NT2/D1 (cell line): ENCODE results near the gene FOXA1.
"Not testable (repeated sequence)": the region's sequence is repeated elsewhere in the genome, so short reads cannot be mapped to it uniquely, and the experiment has no call there.

Experiments
- DNase-seq: peaks from one replicate; pipeline ENCODE4 v3.0.0-alpha.2; 2011; ENCODE audit warnings: low read depth, low spot score
- H3K27me3 ChIP-seq: 2 replicates; pipeline ENCODE4 v1.6.0; 2011; ENCODE audit warnings: mild to moderate bottlenecking; ENCODE audit not compliant: insufficient read length, insufficient read depth
- H3K36me3 ChIP-seq: 2 replicates; pipeline ENCODE4 v1.6.1; 2011; ENCODE audit warnings: mild to moderate bottlenecking, low read length, mixed read lengths; ENCODE audit not compliant: insufficient read depth, insufficient read length
- H3K4me1 ChIP-seq: 2 replicates; pipeline ENCODE4 v1.5.1; 2011; ENCODE audit not compliant: insufficient read depth, insufficient read length
- H3K4me3 ChIP-seq: 2 replicates; pipeline ENCODE4 v1.5.1; 2011; ENCODE audit warnings: low read depth; ENCODE audit not compliant: insufficient read length
- H3K9ac ChIP-seq: 2 replicates; pipeline ENCODE4 v1.6.0; 2011; ENCODE audit warnings: low read depth; ENCODE audit not compliant: insufficient read length
- H3K9me3 ChIP-seq: 2 replicates; pipeline ENCODE4 v1.5.1; 2011; ENCODE audit warnings: mild to moderate bottlenecking, low read length; ENCODE audit not compliant: insufficient read depth
- SUZ12 ChIP-seq: IDR thresholded peaks from 2 replicates; pipeline ENCODE4 v1.6.1; 2011; ENCODE audit not compliant: insufficient read length, insufficient read depth; ENCODE audit errors: extremely low read depth
- YY1 ChIP-seq: IDR thresholded peaks from 2 replicates; pipeline ENCODE4 v1.6.1; 2011; ENCODE audit not compliant: insufficient read length, insufficient read depth
- ZNF274 ChIP-seq: IDR thresholded peaks from 2 replicates; pipeline ENCODE4 v1.6.1; 2011; ENCODE audit warnings: mild to moderate bottlenecking, low read depth, low read length

Gene FOXA1

DNA sequence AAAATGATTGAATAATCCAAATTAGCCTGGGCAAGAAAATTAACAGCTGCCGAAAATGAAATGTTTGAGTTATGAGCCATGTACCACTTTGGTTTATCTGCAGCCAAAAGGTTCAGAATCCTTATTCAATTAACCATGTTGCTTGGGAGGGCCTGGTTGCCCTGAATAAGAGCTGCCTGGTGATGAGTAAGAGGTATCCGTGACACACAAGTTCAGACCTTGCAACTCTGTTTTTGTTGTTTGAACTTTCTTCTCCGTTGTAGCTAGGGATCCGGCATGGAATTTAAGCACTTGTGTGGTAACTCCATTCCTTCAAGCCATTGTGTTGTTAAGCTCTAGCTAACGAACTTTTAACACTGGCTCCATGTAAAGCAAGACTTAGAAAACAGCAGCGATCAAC lies 35.7 kb downstream of the FOXA1 start:
- Histone ChIP-seq H3K4me1 (no peaks in the 10 kb centered on the region), H3K9me3 (0 out of 2 replicates have a peak, but pooled peaks cover 6% of the 10 kb centered on the region), H3K4me3 (no peak overlapping the region), H3K27me3 (no peaks in the 10 kb centered on the region), H3K9ac (no peak overlapping the region), H3K36me3 (no peaks in the 10 kb centered on the region)
- no peak for DNase-seq
- TF ChIP-seq YY1 (no peak), SUZ12 (no peak), ZNF274 (no peak)

- H3K27me3 ChIP-seq: no peaks in the 10 kb centered on the region
- H3K9ac ChIP-seq: no peak overlapping the region
- TF ChIP-seq YY1 (no peak), SUZ12 (no peak), ZNF274 (no peak)
Observed at GRCh38 chr14:37558740-37559139, 36.3 kb downstream of the FOXA1 start.

GRCh38 chr14:37555596-37555995 lies 39.5 kb downstream of the FOXA1 start:
- not testable (repeated sequence) for H3K4me3 ChIP-seq, H3K27me3 ChIP-seq, DNase-seq, H3K9me3 ChIP-seq, H3K9ac ChIP-seq, H3K4me1 ChIP-seq, H3K36me3 ChIP-seq

More at GRCh38 chr14:37558740-37559139, 36.3 kb downstream of the FOXA1 start:
- H3K4me1 ChIP-seq: no peaks in the 10 kb centered on the region
- no peak for DNase-seq
- no peaks in the 10 kb centered on the region for H3K36me3 ChIP-seq
- no peak overlapping the region for H3K4me3 ChIP-seq
- H3K9me3 ChIP-seq: 0 out of 2 replicates have a peak, but pooled peaks cover 6% of the 10 kb centered on the region

GRCh38 chr14:37553935-37554550 lies 41.0 kb downstream of the FOXA1 start:
- no peaks in the 10 kb centered on the region for H3K27me3 ChIP-seq
- H3K9me3 ChIP-seq: 0 out of 2 replicates have a peak, but pooled peaks cover 6% of the 10 kb centered on the region
- no peak for TF ChIP-seq SUZ12
- no peak for TF ChIP-seq ZNF274
- no peak for TF ChIP-seq YY1
- DNase-seq: no peak
- no peak overlapping the region for H3K4me3 ChIP-seq
- no peaks in the 10 kb centered on the region for H3K36me3 ChIP-seq
- H3K4me1 ChIP-seq: no peaks in the 10 kb centered on the region
- no peak overlapping the region for H3K9ac ChIP-seq

GRCh38 chr14:37551119-37551518 lies 43.9 kb downstream of the FOXA1 start:
- Histone ChIP-seq H3K4me3 (no peak overlapping the region), H3K9ac (no peak overlapping the region), H3K4me1 (no peaks in the 10 kb centered on the region), H3K27me3 (no peaks in the 10 kb centered on the region), H3K9me3 (no peaks in the 10 kb centered on the region), H3K36me3 (no peaks in the 10 kb centered on the region)
- TF ChIP-seq YY1 (no peak), SUZ12 (no peak), ZNF274 (no peak)
- DNase-seq: no peak

DNA sequence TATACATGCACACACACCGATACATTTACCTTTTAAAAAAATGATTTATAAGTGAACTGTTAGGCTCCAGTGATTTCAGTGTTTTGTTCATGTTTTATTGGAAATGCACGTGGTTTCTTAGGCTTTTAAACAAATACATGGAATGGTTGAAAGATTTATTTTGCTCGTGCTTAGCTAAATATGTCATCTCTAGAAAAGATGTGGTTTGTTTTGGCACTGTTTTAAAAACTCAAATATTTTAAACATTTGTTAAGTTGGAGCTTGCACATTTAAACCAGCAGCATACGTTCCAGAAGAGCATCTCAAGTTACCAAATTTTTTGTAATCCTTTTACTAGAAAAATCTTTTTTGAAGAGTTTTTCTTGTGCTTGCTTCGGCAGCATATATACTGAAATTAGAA lies 44.5 kb downstream of the FOXA1 start:
- TF ChIP-seq ZNF274 (no peak), SUZ12 (no peak)
- Histone ChIP-seq H3K9me3 (no peaks in the 10 kb centered on the region), H3K4me3 (no peak overlapping the region), H3K36me3 (no peaks in the 10 kb centered on the region), H3K9ac (no peak overlapping the region), H3K4me1 (no peaks in the 10 kb centered on the region), H3K27me3 (no peaks in the 10 kb centered on the region)
- no peak for DNase-seq

- Histone ChIP-seq H3K9ac (no peak overlapping the region), H3K9me3 (no peaks in the 10 kb centered on the region), H3K4me3 (no peak overlapping the region), H3K27me3 (no peaks in the 10 kb centered on the region), H3K36me3 (no peaks in the 10 kb centered on the region), H3K4me1 (no peaks in the 10 kb centered on the region)
- no peak for DNase-seq
- TF ChIP-seq ZNF274: no peak
- TF ChIP-seq SUZ12: no peak
- no peak for TF ChIP-seq YY1
Observed at GRCh38 chr14:37546621-37547447, 48.2 kb downstream of the FOXA1 start.

GRCh38 chr14:37545174-37545573 lies 49.9 kb downstream of the FOXA1 start:
- Histone ChIP-seq H3K4me1 (no peaks in the 10 kb centered on the region), H3K36me3 (no peaks in the 10 kb centered on the region), H3K4me3 (no peak overlapping the region), H3K9me3 (no peaks in the 10 kb centered on the region), H3K9ac (no peak overlapping the region), H3K27me3 (no peaks in the 10 kb centered on the region)
- TF ChIP-seq YY1 (no peak), ZNF274 (no peak), SUZ12 (no peak)
- no peak for DNase-seq
